Tibial artery (tissue), 4 donors: Measurements from ENCODE around the gene MYO9B.

Source experiments
- DNase-seq, 2 donors: peaks; one replicate each; pipeline ENCODE4 v3.0.0-alpha.2; 2019
- H3K27ac ChIP-seq, 2 donors: fragments of 200-600 bp; sonication (generic) in 1 of 2; 1 replicate in 1 of 2; 2 replicates in 1 of 2; pipeline ENCODE4 v1.5.1; 2018 to 2019; ENCODE audit warnings: mild to moderate bottlenecking in 1 of 2
- H3K27me3 ChIP-seq, 2 donors: fragments of 200-600 bp; sonication (generic) in 1 of 2; one replicate each; pipeline versions ENCODE4 v1.5.1 to v1.6.0; 2016 to 2019
- H3K36me3 ChIP-seq, 3 donors: fragments of 200-600 bp; sonication (generic) in 2 of 3; one replicate each; pipeline ENCODE4 v1.5.1; 2016 to 2019; ENCODE audit warnings: mild to moderate bottlenecking in 2 of 3
- H3K4me1 ChIP-seq, 4 donors: fragments of 200-600 bp; sonication (generic) in 2 of 4; 1 replicate in 3 of 4; 2 replicates in 1 of 4; pipeline ENCODE4 v1.5.1; 2016 to 2019
- H3K4me3 ChIP-seq, 2 donors: fragments of 200-600 bp; sonication (generic) in 1 of 2; 1 replicate in 1 of 2; 2 replicates in 1 of 2; pipeline ENCODE4 v1.5.1; 2018 to 2019; ENCODE audit warnings: mild to moderate bottlenecking in 2 of 2
- H3K9me3 ChIP-seq, 3 donors: fragments of 200-600 bp; sonication (generic) in 1 of 3; one replicate each; pipeline ENCODE4 v1.5.1; 2016 to 2019
- intact Hi-C: fragments of 100-400 bp; cut with DNase I; formaldehyde crosslinking; loops from one replicate; pipeline ENCODE4 v1.15.0; 2023; ENCODE audit warnings: low total_unique reads
- TF ChIP-seq, protein P1 (sequence below), 2 experiments: fragments of 200-600 bp in 1 of 2; fragments of 450-650 bp in 1 of 2; IDR thresholded peaks; one replicate each; pipeline ENCODE4 v1.5.1; 2017 to 2019; ENCODE audit warnings: antibody characterized with exemption in 2 of 2, mild to moderate bottlenecking in 1 of 2, moderate library complexity in 1 of 2

Gene MYO9B, protein sequence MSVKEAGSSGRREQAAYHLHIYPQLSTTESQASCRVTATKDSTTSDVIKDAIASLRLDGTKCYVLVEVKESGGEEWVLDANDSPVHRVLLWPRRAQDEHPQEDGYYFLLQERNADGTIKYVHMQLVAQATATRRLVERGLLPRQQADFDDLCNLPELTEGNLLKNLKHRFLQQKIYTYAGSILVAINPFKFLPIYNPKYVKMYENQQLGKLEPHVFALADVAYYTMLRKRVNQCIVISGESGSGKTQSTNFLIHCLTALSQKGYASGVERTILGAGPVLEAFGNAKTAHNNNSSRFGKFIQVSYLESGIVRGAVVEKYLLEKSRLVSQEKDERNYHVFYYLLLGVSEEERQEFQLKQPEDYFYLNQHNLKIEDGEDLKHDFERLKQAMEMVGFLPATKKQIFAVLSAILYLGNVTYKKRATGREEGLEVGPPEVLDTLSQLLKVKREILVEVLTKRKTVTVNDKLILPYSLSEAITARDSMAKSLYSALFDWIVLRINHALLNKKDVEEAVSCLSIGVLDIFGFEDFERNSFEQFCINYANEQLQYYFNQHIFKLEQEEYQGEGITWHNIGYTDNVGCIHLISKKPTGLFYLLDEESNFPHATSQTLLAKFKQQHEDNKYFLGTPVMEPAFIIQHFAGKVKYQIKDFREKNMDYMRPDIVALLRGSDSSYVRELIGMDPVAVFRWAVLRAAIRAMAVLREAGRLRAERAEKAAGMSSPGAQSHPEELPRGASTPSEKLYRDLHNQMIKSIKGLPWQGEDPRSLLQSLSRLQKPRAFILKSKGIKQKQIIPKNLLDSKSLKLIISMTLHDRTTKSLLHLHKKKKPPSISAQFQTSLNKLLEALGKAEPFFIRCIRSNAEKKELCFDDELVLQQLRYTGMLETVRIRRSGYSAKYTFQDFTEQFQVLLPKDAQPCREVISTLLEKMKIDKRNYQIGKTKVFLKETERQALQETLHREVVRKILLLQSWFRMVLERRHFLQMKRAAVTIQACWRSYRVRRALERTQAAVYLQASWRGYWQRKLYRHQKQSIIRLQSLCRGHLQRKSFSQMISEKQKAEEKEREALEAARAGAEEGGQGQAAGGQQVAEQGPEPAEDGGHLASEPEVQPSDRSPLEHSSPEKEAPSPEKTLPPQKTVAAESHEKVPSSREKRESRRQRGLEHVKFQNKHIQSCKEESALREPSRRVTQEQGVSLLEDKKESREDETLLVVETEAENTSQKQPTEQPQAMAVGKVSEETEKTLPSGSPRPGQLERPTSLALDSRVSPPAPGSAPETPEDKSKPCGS (N-terminal part only)

DNA sequence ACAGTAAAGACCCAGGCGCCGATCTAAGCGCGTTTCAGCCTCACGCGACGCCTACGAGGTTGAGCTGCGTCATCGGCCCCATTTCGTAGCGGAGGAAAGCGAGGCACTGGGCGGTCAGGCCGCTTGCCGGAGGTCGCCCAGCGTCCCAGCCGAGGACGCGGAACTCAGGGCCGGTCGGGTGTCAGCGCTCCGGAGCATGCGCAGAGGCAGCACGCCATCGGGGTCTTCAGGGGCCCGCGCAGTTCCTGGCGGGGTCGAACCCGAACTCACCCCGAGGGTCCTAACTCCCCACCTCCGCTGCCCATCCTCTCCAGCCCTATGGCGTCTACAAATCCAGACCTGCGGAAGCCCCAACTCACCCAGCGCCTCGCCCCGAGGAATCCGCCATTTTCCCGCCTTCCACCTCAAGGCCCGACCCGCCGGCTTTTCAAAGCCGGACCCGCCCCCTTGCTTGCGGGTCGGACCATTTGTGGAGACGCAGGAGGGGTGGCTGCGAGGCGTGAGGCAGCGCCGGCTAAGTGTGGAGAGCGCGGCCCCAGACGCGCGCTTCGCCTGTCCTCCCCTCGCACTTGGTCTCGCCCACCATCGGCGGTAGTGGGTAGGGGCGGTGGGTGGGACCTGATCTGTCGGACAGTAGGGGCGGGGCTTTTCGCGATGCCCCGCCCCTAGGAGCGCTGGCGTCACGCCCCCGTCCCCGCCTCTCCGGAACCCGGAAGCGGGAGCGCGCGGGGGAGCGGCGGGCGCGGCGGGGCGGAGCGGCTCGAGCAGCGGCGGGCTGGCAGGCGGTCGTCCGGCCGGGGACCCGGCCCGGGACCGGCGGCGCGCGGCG, at the start of gene MYO9B, which contains the start of gene HAUS8:
Gene MYO9B (plus strand): TSS at position 743 of the 829 bp plus-strand sequence. CDS start 25,941 bp downstream, outside the sequence.
Gene HAUS8 (minus strand): TSS at position 418 of the 829 bp plus-strand sequence. CDS start 30 bp downstream, at position 388.
- DNase-seq = peak; percentile 99 to 100
- peak within 1 kb of the TSS; percentile 96 to 99 for H3K4me3 ChIP-seq
- H3K36me3 ChIP-seq = peaks cover 0 to 18% (median 0%) of the 10 kb centered on the region in 3 donors
- H3K4me1 ChIP-seq = peaks cover 0 to 55% (median 43%) of the 10 kb centered on the region in 4 donors
- H3K27ac ChIP-seq = peak within 1 kb of the TSS; percentile 92 to 98
- intact Hi-C loops = loop anchor here (10.0 kb wide), 1 partner anchor 160 kb away; no protein-coding TSS in a partner anchor
- TF ChIP-seq, protein P1, sequence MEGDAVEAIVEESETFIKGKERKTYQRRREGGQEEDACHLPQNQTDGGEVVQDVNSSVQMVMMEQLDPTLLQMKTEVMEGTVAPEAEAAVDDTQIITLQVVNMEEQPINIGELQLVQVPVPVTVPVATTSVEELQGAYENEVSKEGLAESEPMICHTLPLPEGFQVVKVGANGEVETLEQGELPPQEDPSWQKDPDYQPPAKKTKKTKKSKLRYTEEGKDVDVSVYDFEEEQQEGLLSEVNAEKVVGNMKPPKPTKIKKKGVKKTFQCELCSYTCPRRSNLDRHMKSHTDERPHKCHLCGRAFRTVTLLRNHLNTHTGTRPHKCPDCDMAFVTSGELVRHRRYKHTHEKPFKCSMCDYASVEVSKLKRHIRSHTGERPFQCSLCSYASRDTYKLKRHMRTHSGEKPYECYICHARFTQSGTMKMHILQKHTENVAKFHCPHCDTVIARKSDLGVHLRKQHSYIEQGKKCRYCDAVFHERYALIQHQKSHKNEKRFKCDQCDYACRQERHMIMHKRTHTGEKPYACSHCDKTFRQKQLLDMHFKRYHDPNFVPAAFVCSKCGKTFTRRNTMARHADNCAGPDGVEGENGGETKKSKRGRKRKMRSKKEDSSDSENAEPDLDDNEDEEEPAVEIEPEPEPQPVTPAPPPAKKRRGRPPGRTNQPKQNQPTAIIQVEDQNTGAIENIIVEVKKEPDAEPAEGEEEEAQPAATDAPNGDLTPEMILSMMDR (IDR thresholded peaks at IDR 0.05) = no peak
- no peaks in the 10 kb centered on the region for H3K9me3 ChIP-seq
- no peaks in the 10 kb centered on the region for H3K27me3 ChIP-seq

DNA sequence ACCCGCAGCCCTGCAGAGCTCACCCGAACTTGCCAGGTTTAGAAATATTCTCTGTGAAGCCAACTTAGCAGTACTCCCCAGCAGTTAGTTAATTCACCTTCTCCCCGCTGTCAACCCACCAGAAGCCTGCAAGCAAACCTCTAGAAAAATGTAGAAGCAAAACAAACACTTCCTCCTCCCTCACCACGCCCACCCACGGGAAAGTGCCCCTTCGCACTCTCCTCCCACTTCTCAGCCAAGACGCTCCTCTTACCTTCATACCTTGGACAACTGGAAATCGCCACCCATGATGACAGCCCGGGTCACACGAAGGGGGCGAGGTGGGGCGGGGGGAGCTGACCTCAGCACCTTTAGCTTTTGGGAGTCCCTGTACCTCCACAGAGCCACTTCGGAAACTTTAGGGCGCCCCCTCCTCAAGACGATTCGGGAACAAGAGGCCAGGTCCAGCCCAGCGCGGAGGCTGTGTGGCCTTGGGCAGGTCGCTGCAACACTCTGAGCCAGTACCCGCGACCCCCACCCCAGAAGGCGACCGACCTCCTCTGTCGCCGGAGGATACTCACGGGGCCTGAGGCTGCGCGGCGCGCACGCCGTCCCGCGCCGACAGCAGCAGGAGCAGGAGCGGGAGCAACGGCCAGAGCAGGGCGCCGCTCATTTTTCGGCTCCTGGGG, 49.5 kb upstream of the MYO9B start:
- Histone ChIP-seq H3K9me3 (peaks cover 0 to 20% (median 19%) of the 10 kb centered on the region in 3 donors), H3K4me1 (peaks cover 0 to 15% (median 9%) of the 10 kb centered on the region in 4 donors), H3K27ac (no peak overlapping the region), H3K27me3 (peaks cover 0 to 57% of the 10 kb centered on the region in 2 donors), H3K4me3 (peak overlapping the region; percentile 22 to 29), H3K36me3 (peaks cover 0 to 4% (median 0%) of the 10 kb centered on the region in 3 donors)
- intact Hi-C loops = no loop called here
- no peak for DNase-seq
- TF ChIP-seq, protein P1 (IDR thresholded peaks at IDR 0.05) = no peak

DNA sequence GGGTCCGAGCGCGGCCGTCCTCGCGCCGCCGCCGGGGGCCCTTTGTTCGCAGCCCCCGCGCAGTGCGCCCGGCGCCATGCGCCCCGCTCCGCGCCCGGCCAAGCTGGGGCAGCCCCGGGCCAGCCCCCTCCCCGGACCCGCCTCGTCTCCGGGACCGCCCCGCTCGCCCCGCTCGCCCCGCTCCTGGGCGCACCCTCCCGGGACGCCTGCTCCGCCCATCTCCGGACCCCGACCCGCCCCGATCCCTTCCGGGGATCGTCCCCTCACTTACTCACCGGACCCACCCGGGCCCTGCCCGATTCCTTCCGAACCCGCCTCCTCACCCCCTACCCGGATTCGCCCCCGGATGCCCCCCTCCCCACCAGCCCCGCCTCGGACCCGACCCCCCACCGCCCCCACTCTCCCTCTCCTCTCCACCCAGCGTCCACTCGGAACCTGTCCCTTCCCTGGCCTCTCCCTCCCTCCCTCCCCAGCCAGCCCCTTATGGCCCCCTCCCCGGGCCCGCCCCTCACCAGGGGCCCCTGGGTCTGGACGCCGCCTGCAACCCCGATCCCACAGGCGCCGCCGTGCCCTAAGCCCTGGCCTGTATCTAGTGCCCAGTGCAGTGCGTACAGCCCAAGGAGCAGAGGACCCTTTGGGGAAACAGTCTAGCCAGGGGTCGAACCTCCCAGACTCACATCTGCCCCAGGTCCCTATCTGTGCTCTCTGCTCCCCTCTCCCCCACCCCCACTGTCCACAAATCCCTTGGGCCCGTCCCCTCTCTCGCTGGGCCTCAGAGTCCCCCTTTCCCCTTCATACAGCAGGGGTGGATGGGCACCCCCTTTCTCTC, 48.7 kb upstream of the MYO9B start, which contains the start of gene CPAMD8:
Gene CPAMD8 (minus strand): TSS at position 105 of the 829 bp plus-strand sequence. CDS start 168 bp downstream, outside the sequence.
- DNase-seq = no peak
- H3K9me3 ChIP-seq = peaks cover 0 to 20% (median 19%) of the 10 kb centered on the region in 3 donors
- peaks cover 0 to 4% (median 0%) of the 10 kb centered on the region in 3 donors for H3K36me3 ChIP-seq
- H3K27me3 ChIP-seq = peaks cover 0 to 58% of the 10 kb centered on the region in 2 donors
- TF ChIP-seq, protein P1 (IDR thresholded peaks at IDR 0.05) = no peak
- intact Hi-C loops = no loop called here
- peak within 1 kb of the TSS; percentile 22 to 29 for H3K4me3 ChIP-seq
- no peak within 1 kb of the TSS for H3K27ac ChIP-seq
- H3K4me1 ChIP-seq = peaks cover 0 to 15% (median 9%) of the 10 kb centered on the region in 4 donors

DNA sequence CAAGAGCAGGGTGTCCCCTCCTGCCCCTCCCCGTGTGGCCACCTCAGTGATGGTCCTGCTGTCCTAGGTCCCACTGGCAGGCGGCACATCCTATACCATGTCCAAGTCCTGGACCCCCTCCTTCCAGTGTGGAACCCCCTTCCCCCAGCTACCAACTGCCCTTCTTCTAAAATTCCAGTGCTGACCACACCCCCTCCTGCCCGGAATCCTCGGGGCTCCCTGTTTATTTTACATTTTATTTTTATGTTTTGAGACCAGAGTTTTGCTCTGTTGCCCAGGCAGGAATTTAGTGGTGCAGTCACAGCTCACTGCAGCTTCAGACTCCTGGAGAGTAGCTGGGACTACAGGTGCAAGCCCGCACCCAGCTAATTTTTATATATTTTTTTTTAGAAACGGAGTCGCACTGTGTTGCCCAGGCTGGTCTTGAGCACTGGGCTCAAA, 48.0 kb upstream of the MYO9B start:
- TF ChIP-seq, protein P1 (IDR thresholded peaks at IDR 0.05) = no peak
- Histone ChIP-seq H3K27ac (no peak overlapping the region), H3K9me3 (peaks cover 0 to 20% (median 19%) of the 10 kb centered on the region in 3 donors), H3K36me3 (peaks cover 0 to 4% (median 0%) of the 10 kb centered on the region in 3 donors), H3K27me3 (peaks cover 0 to 60% of the 10 kb centered on the region in 2 donors), H3K4me1 (peaks cover 0 to 15% (median 9%) of the 10 kb centered on the region in 4 donors), H3K4me3 (no peak overlapping the region)
- intact Hi-C loops = no loop called here
- DNase-seq = no peak
